NCI-H748 treated with DMSO at 0.1 percent for 48 hours (cell line): ENCODE measurements around the gene MRPL24.

ENCODE experiments used
- DNase-seq: peaks from one replicate; lab custom pipeline; 2025; lab: John Stamatoyannopoulos, UW

Gene MRPL24

GRCh38 chr1:156743367-156744302 is 2.7 kb upstream of the MRPL24 start:
- DNase-seq: no peak

DNA sequence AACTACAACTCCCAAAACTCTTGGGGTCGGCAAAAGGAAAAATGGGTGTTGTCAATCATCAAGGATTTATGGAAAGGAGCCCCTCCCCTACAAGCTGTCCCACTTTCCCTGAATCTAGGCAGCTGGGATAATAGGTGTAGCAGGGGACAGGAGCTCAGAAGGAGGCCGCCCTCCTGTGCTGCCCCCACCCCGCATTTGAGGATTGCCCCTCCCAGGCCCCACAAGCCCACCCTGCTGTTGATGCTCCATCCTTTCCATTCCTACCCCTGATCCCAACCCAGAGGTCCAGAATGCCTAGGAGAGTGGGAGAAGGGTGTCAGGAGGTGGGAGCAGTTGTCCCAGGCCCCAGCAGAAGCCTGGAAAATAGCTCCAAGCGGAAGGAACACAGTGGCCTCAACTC is 1.9 kb upstream of the MRPL24 start:
- no peak for DNase-seq

DNA sequence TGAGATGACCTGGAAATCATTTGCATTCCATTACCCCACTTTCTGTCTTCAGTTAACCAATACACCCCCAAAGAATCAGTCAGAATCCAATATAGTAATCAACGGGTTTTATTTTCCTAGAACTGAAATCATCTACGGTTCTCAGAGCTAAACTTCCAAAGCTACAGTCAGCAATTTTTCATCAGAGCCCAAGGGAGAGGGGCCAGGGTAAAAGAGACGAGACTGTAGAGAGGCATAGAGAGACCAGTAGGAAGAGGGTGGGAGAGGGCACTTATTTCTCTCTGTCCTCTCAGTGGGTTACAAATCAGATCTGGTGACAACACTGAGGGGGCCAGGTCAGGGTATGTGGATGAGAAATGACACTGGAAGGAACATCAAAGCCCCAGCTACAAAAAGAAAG is 1.1 kb upstream of the MRPL24 start:
- DNase-seq: no peak

- DNase-seq: no peak
Observed at GRCh38 chr1:156741481-156741983, 644 bp upstream of the MRPL24 start.

DNA sequence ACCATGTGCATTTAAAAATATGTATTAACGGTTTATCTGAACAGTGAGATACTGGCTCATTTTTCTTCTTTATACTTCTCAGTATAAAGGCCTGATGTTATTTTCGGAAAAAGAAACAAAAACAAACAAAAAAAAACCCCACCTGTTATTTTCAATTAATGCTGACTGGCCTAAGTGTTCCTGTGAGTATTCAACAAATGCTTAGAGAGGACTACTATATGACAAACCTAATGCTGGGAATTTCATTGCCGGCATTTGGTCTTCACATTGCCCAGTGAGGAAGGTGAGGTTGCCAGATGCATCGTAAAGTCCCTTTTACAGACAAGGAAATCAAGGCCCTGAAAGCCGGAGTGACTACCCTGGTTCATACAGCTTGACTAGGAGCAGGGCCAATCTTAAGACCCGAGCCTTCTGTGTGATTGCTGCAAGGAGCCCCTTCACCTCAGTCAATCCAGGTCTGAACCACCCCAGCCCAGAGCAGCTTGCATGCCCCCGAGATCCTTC is 599 bp downstream of the MRPL24 start:
- DNase-seq: no peak

GRCh38 chr1:156738916-156739315 is 2.0 kb downstream of the MRPL24 start:
- DNase-seq: no peak

DNA sequence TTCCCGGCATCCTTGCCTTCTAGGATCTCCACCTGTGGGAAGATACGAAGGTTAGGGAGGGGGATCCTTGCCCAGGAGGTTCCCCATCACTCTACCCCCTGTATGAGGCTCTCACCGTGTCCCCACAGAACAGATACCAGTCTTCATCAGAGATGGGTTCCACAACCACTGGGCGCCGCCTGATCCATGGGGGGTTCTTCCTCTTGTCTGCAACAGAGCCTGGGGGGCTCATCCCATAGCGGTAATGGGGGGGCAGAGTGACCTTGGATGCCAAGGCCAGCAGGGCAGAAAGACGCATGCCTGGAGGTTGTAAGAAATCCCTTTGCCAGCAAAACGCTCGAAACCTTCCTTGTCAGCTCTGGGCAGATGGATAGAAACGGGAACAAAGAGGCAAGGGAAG is 2.5 kb downstream of the MRPL24 start:
- DNase-seq: no peak

DNA sequence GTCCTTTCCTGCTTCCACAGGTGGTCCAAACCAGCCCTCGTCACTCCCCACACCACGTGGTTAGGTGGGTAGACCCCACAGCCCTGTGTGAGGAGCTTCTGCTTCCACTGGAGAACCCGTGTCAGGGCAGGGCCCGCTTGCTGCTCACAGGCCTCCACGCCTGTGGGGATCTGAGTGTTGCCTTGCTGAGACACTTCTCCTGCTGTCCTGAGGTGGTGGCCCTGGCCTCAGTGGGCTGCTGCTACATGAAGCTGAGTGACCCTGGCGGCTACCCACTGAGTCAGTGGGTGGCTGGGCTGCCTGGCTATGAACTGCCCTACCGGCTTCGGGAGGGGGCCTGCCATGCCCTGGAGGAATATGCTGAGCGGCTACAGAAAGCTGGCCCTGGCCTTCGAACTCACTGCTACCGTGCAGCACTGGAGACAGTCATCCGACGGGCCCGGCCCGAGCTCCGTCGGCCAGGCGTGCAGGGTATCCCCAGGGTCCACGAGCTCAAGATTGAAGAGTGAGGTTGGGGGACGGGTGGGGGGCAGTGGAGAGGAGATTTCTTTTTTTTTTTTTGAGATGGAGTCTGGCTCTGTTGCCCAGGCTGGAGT is 6.8 kb downstream of the MRPL24 start:
- DNase-seq: no peak

DNA sequence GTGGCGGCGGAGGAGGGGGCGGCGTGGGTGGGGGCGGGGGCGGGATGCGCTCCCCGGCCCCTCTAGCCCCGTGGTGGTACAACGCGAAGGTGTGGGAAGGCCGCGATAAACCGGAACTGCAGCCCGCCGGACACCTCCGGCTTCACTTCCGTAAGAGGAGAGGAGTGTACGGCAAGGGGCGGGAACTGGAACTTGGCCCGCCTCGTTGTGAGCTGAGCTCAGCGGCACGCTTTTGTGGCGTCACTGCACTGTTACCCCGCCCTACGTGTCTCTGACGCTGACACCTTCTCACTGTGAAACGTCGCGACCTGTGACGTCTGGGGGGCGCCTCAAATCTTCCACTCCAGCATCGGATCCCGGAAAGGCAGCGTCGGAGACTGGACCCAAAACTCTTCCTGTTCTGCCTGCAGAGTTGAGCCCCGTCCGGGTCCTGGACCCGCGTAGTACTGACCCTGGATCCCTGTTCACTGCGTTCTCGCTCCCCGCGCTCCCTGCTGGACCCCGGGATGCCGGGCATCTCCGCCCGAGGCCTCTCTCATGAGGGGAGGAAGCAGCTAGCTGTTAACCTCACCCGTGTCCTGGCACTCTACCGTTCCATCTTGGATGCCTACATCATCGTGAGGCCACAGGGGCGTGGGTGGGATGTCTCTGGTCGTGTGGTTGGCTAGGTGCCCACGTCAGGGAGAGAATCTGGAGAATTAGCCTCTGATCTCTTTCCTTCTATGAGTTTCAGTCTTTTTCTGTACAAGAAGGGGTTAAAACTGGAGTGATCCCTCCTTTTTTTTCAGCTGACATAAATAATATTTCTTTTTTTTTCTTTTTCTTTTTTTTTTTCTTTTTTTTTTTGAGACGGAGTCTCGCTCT is 12.1 kb downstream of the MRPL24 start, which contains the start of gene ISG20L2:
ISG20L2 (minus strand) TSS at position 168 of the 864 bp plus-strand sequence. CDS start 1,114 bp downstream, outside the sequence.
- peak; percentile 91 for DNase-seq

DNA sequence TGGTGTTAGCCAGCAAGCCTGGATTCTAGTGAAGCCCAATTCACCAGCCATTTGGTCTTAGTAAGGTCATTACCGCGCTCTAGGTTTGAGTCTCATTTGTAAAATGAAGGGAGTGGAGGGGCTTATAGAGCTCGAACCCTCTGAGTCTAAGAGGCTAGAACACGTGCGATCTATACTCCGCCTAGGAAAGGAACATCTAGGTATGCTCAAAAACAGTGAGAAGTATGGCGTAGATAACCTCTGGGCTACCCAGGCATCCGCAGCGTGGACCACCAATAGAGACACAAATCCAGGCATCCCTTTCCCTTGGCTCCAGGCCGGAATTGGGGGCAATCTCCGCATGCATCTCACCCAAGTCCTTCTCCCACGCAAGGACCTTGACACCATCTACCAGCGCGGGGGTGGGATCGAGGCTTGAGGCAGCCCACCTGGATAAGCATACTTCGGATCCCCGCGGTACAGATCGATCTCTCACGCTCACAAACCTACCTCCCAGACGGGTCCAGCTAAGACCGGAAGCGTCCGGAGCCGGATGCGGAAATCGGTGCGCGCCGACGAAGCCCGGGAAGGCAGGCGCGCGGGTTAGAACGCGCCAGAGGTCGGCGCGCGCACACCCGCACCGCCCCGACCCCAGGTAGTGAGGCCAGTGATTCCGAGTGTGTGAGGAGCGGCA is 12.8 kb downstream of the MRPL24 start, which contains the start of gene METTL25B:
METTL25B (plus strand) TSS at position 544 of the 673 bp plus-strand sequence. CDS start 636 bp downstream, outside the sequence.
- DNase-seq: peak; percentile 47

- no peak for DNase-seq
Observed at GRCh38 chr1:156727492-156727891, 13.4 kb downstream of the MRPL24 start.

DNA sequence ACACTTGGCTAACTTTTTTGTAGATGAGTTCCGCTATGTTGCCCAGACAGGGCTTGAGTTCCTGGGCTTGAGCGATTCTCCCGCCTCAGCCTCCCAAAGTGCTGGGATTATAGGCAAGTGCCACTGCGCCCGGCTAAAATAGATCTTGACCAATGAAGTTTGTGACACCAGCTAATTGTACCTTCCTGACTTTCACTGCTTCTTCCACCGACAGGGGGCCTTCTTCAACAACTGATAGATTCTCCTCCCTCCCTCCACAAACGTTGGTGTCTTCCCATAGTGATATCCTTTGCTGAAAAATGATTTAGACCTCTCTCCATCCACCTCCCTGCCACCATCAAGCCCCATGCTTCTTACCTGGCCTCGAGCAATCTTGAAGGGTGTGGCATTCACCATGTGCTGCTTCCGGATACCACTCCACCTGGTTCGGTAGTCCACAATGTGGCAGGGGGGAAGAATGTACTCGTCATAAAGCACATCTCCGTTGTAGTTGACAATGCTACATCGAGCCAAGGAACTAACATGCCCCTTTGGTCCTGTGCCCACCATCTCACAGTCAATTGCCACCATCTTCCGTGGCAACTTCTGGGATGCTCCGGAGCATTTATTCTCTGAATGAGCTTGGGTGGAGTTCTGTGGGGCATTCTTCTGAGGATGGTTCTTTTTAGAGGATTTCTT is 14.2 kb downstream of the MRPL24 start:
- peak; percentile 61 for DNase-seq

DNA sequence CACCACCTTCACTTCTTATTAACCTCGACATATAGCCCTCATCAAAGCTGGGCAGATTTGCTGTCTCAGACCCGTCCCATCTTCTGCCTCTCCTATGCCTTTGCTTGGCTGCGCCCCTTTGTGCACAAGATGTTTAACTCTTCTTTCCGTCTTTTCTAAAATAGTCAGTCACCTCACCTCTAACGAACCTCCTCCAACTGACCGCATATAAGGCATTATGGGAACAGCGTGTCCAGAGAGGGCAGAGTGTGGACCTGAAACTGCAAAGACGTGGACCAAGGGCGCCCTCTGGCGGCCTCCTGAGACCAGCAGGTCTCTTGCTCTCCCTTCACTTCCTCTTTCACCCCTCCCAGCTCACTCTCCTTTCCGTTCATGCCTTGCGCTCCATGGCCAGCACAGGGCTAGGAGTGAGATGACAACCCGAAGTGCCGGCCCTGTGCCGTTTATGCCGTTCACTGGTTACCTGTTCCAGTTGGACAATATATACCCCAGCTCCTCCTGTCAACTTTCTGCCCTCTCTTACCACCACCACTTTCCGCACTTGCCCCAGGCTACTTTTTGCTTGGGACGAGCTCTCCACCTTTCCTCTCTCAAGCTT is 15.1 kb downstream of the MRPL24 start:
- peak; percentile 84 for DNase-seq

DNA sequence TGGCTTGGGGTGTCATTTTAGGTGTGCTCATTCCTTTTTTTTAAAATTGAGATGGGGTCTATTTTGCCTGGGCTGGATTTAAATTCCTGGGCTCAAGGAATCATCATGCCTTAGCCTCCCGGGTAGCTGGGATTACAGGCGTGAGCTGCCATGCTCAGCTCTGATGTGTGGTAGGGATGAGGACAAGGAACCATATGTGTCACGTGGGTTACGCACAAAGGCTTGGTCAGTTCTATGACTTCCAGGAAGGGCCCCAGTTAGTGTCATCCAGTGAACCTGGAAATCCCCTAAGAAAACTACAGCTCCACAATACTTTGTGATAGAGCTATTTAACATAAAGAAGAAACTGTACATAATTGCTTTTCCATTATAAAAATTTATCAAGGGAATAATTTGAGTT is 19.4 kb downstream of the MRPL24 start:
- DNase-seq: no peak

DNA sequence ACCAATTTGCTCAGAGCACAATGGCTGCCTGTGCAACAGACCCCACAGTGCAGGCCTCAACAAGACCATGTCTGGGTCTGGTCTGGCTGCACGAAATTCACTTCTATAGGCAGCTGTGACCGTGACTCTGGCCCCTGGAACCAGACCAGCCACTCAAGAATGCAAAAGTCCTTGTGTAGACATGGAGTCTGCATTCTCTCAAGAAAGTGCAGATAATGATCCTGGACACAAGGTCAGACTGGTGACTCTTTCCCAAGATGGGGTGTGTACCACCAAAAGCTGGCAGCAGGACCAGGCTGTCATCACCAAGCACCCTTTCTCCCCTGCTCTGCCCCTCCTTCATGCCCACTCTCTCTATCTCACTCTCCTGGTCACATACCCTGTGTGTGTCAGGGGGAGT is 19.8 kb downstream of the MRPL24 start:
- no peak for DNase-seq

DNA sequence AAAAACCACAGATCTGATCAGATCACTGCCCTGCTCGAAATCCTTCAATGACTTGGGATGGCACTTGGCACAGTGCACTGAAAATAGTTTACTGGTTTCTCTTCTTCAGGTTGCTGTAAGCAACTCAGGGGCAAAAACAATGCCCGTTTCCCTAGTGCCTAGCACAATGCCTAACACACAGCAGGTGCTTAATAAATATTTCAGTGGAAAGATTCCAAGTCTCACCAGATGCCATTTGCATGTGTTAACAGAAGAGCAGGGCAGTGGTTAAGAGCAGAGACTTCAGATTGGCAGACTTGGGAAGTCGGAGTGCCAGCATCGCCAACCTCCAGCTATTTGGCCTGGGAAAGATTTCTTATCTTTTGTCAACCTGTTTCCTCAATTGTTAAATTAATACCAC is 23.5 kb downstream of the MRPL24 start:
- no peak for DNase-seq

DNA sequence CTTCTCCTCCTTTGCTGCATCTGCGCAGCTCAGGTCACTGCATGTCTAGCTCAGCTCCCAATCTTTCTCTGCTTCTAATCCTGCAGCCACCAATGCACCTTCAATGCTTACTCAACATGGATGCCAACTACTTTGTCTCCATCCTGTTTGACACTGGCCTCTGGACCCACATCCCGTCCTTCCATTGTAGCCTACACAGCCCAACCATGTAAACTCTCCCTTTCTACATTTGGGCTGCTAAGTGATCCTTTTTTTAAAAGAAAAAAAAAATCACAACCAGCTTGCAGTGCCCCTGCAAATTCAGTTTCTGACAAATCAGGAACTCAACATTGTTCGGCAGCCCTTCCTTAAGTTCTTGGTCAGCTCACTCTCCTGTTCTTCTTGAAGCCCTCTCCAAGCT is 26.1 kb downstream of the MRPL24 start:
- DNase-seq: no peak

- no peak for DNase-seq
Observed at GRCh38 chr1:156712626-156713025, 28.3 kb downstream of the MRPL24 start.

DNA sequence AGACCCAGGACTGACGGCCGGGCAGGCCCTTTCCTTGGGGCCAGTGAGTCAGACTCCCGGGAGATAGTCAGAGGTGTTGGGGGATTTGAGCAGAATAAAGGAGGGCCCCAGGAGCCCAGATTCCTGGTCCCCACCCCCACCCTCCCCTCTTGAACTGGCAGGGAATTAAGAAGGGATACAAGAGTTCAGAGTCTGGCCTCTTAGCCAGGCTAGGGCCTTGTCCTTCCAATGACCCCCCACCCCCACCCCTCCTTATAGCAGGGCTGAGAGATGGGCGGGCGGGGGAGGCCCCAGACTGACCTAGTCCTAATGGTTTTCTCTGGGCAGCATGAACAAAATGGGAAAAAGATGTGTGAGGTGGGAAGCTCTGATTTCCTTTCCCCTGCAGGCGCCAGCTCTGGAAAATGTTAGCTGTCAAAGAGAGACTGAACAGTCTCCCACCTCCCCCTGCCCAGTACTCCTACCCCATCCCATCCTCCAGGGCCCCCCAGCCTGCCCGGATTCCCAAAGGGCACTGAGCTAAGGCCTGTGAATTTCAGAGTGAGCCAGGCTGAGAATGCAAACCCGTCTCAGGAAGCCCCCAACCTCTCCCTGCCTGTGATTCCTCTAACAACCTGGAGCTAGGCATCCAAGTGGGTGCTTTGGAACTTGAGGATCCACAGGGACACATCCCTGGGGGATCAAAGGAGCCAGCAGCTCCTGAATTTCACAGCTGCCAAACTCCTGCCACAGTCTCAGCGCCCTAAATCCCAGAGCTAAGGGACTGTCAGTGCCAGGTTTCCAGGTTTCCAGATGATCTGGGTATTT is 29.7 kb downstream of the MRPL24 start:
- no peak for DNase-seq
